HS-27A (cell line): ENCODE results near the gene ALDH1A1.
"Not testable (repeated sequence)": the region's sequence is repeated elsewhere in the genome, so short reads cannot be mapped to it uniquely, and the experiment has no call there.

Experiments
- DNase-seq: peaks from one replicate; pipeline ENCODE4 v3.0.0-alpha.2; 2012; ENCODE audit warnings: low read depth, missing footprints

Gene ALDH1A1

DNA sequence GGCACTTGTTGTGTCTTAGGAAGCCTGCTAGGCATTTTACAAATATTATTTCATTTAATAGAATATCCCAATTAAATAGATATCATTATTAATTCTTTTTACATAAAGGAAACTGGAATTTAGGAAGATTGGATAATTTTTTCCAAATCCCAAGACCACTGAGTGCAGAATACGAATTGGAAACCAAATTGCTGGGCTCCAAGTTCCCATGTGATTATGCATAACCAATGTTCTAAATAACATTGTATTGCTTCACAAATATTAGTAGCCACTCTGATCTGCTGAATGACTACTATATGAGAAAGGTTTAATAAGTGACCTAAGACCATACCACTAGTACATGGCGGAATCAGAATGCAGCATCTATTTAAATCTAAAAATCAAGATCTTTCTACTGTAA is 57.7 kb downstream of the ALDH1A1 start:
- no peak for DNase-seq

DNA sequence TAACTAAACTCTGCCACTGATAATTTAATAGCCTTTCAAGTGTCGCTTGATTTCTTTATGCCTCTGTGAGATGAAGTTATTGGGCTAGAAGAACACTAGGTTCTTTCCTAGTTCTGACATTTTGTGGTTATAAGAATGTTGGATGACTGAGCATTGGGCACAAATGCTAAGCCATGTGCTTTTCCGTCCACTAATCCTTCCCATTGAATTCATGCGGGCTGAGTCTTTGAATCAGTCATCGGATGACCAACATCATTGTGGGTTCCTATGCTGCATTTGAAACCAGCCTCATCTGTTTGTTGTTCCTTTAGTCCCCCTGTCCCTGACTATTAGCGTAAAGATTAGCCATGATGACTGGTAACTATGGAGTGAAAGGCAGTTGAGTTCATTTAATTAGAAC is 58.5 kb downstream of the ALDH1A1 start:
- DNase-seq: peak; percentile 45

- no peak for DNase-seq
Measured at GRCh38 chr9:72893437-72893836, 59.4 kb downstream of the ALDH1A1 start.

DNA sequence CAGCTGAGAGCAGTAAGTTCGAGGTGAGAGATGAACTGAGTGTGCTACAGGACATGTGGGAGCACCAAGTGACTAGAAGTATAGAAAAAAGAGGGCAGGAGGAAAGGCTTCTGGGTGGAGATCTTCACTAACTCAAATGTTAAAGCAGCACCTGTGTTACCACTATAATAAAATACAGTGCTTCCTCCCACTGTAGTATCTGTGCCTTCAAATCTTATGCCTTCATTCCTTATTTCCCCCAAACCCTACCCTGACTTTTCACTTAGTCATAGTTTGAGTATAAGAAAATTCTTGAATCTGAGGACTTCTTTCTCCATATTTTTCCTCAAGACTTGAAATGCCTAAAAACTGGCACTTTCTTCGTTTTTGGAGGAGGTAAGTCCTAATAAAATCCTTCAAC is 61.8 kb downstream of the ALDH1A1 start:
- no peak for DNase-seq

- no peak for DNase-seq
Measured at GRCh38 chr9:72888943-72889342, 63.9 kb downstream of the ALDH1A1 start.

DNA sequence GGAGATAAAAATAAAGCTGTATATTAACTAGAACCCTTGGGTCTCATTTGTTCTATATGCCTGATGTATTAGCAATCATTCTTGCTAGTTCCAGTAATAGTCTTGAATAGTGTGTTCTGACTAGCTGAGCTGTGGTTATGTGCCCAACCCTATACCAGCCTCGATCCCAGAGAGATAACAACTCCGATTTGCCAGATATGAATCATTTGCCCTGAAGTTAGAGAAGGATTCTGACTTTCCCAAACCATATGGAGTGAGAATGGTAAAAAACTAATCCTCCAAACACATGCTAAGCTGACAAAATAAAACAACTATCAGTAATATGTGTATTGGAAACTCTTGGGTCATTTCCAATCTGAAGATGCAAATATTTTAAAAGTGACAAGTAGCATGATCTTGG is 64.8 kb downstream of the ALDH1A1 start:
- no peak for DNase-seq

DNA sequence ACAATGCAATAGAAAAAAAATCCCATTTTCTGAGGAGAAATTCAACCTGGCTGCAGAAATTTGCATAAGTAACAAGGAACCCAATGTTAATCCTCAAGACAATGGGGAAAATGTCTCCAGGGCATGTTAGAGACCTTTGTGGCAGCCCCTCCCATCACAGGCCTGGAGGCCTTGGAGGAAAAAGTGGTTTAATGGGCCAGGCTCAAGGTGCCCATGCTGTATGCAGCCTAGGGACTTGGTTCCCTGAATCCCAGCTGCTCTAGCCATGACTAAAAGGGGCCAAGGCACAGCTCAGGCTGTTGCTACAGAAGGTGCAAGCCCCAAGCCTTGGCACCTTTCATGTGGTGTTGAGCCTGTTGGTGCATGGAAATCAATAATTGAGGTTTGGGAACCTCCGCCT is 66.5 kb downstream of the ALDH1A1 start:
- no peak for DNase-seq

- no peak for DNase-seq
Measured at GRCh38 chr9:72884508-72884907, 68.3 kb downstream of the ALDH1A1 start.

GRCh38 chr9:72883875-72884274 is 69.0 kb downstream of the ALDH1A1 start:
- DNase-seq: no peak

DNA sequence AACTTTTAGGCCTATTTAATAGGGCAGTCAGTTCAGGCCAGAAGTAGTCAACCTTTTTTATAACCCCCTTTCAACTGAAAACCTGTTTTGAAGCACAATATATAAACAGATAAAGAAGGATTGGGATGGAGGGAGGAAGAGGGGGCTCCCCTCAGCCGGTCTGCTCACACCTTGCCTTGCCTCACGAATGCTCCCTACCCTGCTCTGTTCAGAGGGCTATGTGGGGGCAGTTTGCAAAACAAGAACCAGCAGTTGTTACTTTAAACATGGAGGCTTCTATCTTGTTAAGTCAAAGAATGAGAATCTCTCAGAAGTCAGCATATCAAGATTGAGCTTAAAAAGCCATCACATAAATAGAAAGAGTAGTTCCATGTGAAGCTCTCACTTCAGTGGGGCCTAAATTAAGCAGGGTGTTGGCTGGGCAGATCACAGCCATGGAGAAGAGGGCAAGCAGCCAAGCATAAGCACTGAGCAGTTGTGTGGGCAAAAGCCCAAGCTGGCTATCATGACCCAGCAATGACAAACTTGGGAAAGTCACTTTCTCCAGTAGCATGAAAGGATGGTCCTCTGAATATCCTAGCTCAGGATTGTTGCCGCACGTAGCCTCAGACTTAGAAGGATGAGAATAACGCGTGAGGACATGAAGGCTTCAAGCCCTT is 70.6 kb downstream of the ALDH1A1 start:
- DNase-seq: no peak

GRCh38 chr9:72880821-72881220 is 72.0 kb downstream of the ALDH1A1 start:
- DNase-seq: no peak

DNA sequence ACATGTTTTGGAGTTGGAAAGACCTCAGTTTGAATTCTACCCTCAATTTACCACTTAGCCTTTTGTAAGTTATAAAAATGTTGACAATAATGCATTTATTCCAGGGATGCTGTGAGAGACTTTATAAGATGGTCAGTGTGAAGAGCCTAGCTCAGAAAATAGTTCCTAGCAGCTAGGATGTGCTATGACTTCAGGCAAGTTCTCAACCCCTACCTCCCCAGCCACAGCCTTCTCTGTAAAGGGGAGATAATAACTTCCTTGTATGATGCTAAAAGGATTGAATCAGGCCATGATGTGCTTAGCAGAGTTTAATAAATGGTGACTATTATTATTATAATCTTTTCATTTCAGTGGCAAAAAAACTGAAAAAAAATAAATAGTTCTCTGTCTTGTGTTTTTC is 77.6 kb downstream of the ALDH1A1 start:
- DNase-seq: no peak

DNA sequence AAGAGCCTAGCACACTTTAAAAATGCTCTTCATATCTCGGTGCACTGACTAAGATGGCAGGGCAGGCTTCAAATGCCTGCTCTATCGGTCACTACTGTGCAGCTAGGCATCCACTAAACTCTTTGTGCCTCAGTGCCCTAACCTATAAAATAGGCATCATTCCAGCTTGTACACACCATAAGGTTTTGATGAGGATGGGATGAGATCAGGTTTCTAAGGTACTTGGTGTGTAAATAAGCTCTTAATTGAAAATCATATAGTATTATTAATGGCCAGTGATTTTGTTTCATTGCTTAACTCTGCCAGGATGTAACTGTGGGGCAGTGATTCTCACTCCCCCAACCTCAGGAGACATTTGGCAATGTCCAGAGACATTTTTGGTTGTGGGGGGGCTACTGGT is 78.5 kb downstream of the ALDH1A1 start:
- DNase-seq: no peak

- no peak for DNase-seq
Measured at GRCh38 chr9:72873456-72873855, 79.4 kb downstream of the ALDH1A1 start.

- DNase-seq: no peak
Measured at GRCh38 chr9:72872718-72873117, 80.1 kb downstream of the ALDH1A1 start.

- no peak for DNase-seq
Measured at GRCh38 chr9:72871685-72872084, 81.2 kb downstream of the ALDH1A1 start.

GRCh38 chr9:72864327-72864726 is 88.5 kb downstream of the ALDH1A1 start:
- DNase-seq: no peak

DNA sequence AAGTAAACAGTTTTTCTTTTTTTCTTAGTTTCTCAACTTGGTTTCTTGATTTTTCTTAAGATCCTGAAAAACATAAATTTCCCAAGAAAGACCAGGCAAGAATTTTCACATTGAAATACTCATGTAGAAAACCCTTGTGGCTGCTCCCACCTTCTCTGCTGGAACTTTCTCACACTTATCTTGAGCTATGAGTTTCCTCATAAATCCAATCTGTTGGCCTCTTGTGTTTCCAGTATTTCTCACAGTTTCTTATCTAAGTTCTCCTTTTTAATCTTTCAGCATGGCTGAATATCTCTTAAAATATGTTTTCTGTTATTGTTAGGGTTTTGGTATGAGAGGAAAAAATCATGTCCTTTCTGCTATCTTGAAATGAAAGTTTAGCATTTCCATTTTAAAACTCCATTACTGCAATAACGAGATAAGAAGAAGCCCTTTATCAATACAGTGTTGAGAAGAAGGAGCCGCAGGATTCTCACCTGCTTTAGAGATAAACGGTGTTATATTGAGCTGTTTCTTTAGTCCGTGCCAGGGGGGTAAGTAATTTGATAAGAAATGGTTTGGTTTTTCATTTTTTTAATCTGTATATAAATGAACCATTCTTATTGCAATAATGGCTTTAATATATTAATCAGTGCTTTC is 89.3 kb downstream of the ALDH1A1 start:
- no peak for DNase-seq

GRCh38 chr9:72862788-72863187 is 90.1 kb downstream of the ALDH1A1 start:
- not testable (repeated sequence) for DNase-seq

- no peak for DNase-seq
Measured at GRCh38 chr9:72858089-72858912, 94.6 kb downstream of the ALDH1A1 start.

- no peak for DNase-seq
Measured at GRCh38 chr9:72857624-72857996, 95.2 kb downstream of the ALDH1A1 start.

- no peak for DNase-seq
Measured at GRCh38 chr9:72856972-72857623, 95.8 kb downstream of the ALDH1A1 start.
